Brain microvascular endothelial cell (primary cell): ENCODE data around the gene GPR63.

Experiments
- DNase-seq: peaks from one replicate; pipeline ENCODE4 v3.0.0-alpha.2; 2020
- H3K27ac ChIP-seq: fragments of 250-450 bp; sonication (Bioruptor Pico); 2 replicates; pipeline ENCODE4 v1.5.1; 2020; ENCODE audit warnings: mild to moderate bottlenecking, moderate library complexity
- H3K27me3 ChIP-seq: fragments of 250-450 bp; sonication (Bioruptor Pico); replicated peaks from 2 replicates; pipeline ENCODE4 v1.5.1; 2020; ENCODE audit warnings: mild to moderate bottlenecking
- H3K36me3 ChIP-seq: fragments of 250-450 bp; sonication (Bioruptor Pico); replicated peaks from 2 replicates; pipeline ENCODE4 v1.5.1; 2020; ENCODE audit warnings: mild to moderate bottlenecking
- H3K4me3 ChIP-seq: 2 replicates; pipeline ENCODE4 v1.5.1; 2011; ENCODE audit warnings: low read depth, mild to moderate bottlenecking, control low read depth, low read length, moderate library complexity
- in situ Hi-C: cut with HindIII; loops from 2 replicates; pipeline ENCODE4 v1.10.0; 2017; ENCODE audit warnings: low sequenced_read_pairs, low pct_ligation_motif_present
- TF ChIP-seq, protein P1 (sequence below): IDR thresholded peaks from 2 replicates; pipeline ENCODE4 v1.5.1; 2011; ENCODE audit warnings: low read depth, mild to moderate bottlenecking, moderate library complexity, low read length, control low read depth, inconsistent platforms; ENCODE audit errors: missing control alignments

GPR63 gene

DNA sequence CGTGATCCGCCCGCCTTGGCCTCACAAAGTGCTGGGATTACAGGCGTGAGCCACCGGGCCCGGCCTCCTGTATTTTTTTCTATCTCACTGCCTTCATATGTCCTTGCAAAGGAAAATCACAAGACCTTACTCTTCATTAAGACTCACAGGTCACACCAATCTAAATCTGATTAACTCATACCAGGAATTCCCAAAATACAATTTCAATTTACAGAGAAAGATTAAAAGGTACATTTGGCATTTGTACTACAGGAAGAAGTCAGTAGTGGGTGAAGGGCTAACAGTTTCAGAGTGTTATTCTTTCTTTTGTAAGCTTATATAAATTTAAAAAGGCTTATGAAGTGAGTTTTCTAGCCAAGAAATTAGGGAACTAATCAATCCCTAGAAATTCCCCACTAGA lies 87.4 kb downstream of the GPR63 start:
- H3K27me3 ChIP-seq = no peaks in the 10 kb centered on the region
- H3K36me3 ChIP-seq = no peaks in the 10 kb centered on the region
- in situ Hi-C loops = no loop called here
- TF ChIP-seq, protein P1, sequence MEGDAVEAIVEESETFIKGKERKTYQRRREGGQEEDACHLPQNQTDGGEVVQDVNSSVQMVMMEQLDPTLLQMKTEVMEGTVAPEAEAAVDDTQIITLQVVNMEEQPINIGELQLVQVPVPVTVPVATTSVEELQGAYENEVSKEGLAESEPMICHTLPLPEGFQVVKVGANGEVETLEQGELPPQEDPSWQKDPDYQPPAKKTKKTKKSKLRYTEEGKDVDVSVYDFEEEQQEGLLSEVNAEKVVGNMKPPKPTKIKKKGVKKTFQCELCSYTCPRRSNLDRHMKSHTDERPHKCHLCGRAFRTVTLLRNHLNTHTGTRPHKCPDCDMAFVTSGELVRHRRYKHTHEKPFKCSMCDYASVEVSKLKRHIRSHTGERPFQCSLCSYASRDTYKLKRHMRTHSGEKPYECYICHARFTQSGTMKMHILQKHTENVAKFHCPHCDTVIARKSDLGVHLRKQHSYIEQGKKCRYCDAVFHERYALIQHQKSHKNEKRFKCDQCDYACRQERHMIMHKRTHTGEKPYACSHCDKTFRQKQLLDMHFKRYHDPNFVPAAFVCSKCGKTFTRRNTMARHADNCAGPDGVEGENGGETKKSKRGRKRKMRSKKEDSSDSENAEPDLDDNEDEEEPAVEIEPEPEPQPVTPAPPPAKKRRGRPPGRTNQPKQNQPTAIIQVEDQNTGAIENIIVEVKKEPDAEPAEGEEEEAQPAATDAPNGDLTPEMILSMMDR = no peak
- H3K4me3 ChIP-seq = no peak overlapping the region
- no peak overlapping the region for H3K27ac ChIP-seq
- no peak for DNase-seq
